Measurements from ENCODE around the gene SMAD9.

The SMAD9 gene

DNA sequence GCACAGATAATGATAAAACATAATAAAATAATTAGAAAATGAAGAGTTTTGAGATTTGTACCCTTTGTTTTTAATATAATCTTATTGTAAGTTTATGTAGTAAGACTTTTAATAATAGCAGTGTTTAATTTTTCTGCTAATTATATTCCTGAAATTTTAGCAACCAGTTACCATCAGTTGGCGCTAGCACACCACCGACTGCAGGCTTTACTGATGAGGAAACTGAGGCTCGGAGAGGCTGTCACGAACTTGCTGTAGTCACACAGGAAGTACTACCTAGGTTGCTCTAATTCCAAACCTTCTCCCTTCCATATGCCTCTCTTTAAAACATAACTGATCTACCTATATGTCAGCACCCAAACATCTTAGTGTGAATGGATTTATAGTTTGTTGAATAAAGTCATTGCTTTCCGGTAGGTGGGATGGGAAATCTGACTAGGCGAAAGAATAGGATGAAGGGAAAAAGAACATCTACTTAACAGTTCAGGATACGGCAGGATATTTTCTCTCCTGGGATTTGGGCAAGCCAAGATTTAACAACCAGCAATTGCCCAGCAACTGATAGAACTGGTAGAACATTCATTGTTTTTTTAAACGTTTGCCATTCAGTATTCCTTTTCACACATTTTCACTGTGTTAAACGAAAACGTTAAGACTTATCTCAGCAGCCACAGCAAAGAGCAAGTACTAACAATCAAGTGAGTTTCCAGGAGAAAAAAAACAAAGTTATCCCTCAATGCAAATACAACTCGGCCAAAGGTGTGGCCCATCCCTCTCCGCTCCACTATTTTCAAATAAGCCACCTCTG is 101.8 kb downstream of the SMAD9 start:
- DNase-seq (ENCODE audit: low spot score): no peak

- DNase-seq (ENCODE audit: low spot score): no peak
Measured at GRCh38 chr13:36815062-36815461, 105.0 kb downstream of the SMAD9 start.

DNA sequence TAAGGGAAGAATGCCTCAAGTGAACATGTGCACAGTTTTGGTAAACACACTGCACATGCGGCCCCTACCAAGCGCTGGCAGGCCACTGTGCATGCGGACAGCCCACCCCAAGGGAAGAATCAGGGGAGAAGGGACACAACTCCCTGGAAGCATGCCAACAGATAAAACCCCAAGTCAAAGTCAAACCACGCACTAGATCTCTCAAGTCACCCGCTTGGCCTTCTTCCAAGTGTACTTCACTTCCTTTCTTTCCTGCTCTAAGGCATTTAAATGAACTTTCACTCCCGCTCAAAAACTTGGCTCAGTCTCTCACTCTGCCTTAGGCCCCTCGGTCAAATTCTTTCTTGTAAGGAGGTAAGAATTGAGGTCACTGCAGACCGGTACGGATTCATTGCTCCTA is 105.6 kb downstream of the SMAD9 start:
- DNase-seq (ENCODE audit: low spot score): no peak

DNA sequence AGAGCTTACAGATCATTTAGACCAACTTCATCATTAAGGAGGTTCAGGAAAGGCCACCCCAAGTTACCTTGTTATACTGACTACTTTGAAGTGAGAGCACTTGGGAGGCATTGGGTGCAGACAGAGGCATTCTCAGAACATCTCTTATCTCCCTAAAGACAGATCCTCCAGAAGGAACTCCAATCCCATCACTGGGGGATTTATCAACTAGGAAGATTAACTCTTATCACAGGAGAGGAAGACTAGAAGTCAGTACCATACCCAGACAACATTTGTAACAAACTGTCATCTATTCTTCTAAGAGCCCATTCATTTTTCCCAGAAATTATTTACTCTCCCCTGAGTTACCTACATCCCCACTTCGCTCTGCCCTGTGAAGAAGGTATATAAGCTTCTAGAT is 106.8 kb downstream of the SMAD9 start:
- no peak for DNase-seq (ENCODE audit: low spot score)

DNA sequence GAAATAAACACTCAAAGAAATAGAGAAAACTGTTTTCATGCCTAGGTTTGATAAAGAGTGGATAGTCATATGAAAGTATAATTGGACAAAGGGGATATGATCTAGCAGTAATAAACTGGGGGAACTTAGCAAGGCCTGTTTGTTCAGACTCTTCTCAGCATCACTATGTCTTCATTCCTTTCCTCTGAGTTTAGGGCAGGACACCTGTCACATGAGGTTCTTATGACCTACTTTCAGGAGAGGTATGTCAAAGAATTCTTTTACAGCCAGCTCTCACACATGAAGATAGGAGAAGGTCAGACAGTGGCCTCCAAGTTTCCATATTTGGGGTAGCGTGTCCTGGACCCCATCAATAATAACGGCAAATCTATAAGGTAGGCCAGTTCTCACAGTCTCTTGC is 112.4 kb downstream of the SMAD9 start:
- no peak for DNase-seq (ENCODE audit: low spot score)

DNA sequence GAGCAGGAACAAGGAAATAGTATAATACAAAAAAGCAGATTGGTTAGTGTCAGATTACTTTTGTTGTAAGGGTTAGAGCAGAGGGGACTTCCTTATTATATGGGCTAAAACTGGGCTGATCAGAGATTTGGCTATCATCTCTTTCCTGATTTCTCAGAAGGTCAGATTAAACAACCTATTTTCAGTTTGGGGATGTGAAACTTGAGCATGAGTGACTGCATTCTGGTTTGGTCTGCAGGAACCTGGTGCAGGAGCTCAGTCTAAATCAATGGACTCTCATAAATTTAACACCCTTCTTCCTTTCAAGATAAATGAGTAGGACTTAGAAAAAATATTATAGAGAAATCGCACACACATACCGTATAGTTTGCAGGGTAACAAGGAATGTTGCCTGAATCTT is 113.9 kb downstream of the SMAD9 start:
- no peak for DNase-seq (ENCODE audit: low spot score)

DNA sequence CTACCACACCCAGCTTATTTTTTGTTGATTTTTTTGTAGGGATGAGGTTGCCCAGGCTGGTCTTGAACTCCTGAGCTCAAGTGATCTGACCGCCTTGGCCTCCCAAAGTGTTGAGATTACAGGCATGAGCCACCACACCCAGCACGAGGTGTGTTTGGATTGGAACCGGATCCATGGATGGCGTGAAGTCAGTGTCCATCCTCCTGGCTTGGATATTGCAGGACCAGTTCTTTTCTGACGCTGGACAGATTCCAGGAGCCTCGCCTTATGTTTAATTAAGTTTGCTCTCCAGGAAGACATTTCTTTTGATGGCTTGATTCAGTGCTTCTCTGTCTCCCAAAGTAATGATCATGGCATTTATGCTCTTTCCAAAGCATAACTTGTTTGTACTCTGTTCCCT is 115.5 kb downstream of the SMAD9 start:
- DNase-seq (ENCODE audit: low spot score): no peak

DNA sequence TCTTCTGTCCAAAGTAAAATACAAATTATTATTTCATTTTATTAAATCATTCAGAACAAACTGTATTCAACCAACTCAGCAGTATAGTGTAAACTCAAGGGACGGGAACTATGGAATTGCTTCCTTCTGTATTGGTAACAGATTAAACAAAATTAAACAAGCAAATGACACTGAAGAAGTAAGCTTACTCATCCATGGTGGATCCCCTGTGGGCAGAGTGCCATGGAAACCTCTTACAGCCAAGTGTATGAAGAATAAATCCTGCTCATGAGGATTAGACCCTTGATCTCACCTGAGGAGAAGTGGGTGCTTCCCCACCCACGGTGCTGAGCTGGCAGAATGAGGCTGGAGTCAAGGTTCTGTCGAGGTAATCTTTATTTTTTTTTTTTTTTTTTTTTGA is 119.0 kb downstream of the SMAD9 start:
- no peak for DNase-seq (ENCODE audit: low spot score)

DNA sequence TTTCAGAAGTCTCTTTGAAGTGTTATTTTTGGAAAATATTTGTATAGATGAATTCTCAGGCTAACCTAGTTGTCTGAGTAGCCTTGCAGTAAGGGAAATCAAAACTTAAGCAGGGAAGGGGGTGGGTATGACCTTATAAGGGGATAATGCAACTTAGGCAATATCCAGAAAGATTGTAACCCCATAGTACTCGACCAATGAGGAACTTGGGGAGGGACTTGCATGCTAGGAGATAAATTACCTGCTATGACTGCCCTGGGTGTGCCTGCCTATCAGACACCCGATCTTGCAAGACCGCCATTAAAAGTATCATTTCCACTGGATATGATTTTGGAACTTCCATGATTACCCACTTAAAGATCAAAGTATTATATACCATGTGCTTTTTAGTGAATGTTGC is 124.0 kb downstream of the SMAD9 start:
- no peak for DNase-seq (ENCODE audit: low spot score)

DNA sequence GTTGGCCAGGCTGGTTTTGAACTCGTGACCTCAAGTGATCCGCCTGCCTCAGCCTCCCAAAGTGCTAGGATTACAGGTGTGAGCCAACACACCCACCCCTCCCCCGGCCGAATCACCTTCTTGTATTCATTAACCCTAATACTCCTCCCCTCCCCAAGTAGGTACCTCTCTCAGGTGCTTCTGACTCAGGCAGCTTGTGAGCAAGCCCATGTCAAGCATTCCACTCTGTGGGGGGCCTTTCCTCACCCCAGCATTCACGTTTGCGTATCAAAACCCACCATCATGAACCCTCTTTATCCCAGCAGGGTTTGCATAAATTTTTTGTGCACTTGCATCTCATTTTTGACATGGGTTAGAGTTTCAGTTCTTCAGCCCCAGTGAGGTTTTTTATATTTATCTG is 124.6 kb downstream of the SMAD9 start:
- no peak for DNase-seq (ENCODE audit: low spot score)
